GM12874 (cell line): ENCODE data around the gene TULP3.

Experiments
- CTCF ChIP-seq: IDR thresholded peaks from 2 replicates; pipeline ENCODE4 v1.5.1; 2011; ENCODE audit warnings: low read depth, mild to moderate bottlenecking, control low read depth, low read length, moderate library complexity; ENCODE audit not compliant: insufficient read depth

The TULP3 gene

GRCh38 chr12:2961705-2962104, 71.0 kb downstream of the TULP3 start:
- no peak for TF ChIP-seq CTCF

- TF ChIP-seq CTCF = no peak
Measured at GRCh38 chr12:2963154-2963759, 72.6 kb downstream of the TULP3 start.

- no peak for TF ChIP-seq CTCF
Measured at GRCh38 chr12:2963760-2964292, 73.1 kb downstream of the TULP3 start.

GRCh38 chr12:2967651-2968050, 77.0 kb downstream of the TULP3 start:
- no peak for TF ChIP-seq CTCF

GRCh38 chr12:2970744-2971143, 80.1 kb downstream of the TULP3 start:
- TF ChIP-seq CTCF = no peak

- no peak for TF ChIP-seq CTCF
Measured at GRCh38 chr12:2973566-2973965, 82.9 kb downstream of the TULP3 start.

- no peak for TF ChIP-seq CTCF
Measured at GRCh38 chr12:2974560-2974971, 83.9 kb downstream of the TULP3 start.

GRCh38 chr12:2976581-2976996, 85.9 kb downstream of the TULP3 start:
- no peak for TF ChIP-seq CTCF
